HepG2 (cell line): Measurements from ENCODE around the gene DISP2. TPM values are rescaled to one million over a fixed set of nuclear protein-coding genes. Genes with fewer than 3 reads are reported as not detected.

Experiments used
- ATAC-seq: fragments of 200-7000 bp; cut with Tn5 transposase; 3 replicates; pipeline ENCODE4 v1.9.1; 2020; ENCODE audit warnings: mild to moderate bottlenecking, moderate library complexity
- BruUV-seq: library from RNA; stranded (reverse); fragments of 400-500 nt; replicated peaks from 2 replicates; lab custom pipeline; 2021; lab: Mats Ljungman, UMichigan
- CTCF ChIA-PET: fragments of 300-600 bp; formaldehyde crosslinking; extraction: SDS; loops from one replicate; lab custom pipeline; 2021; ENCODE audit warnings: low total read pairs, inconsistent platforms, low intra/inter-chr PET ratio; lab: Yijun Ruan, JAX
- POLR2A ChIA-PET: fragments of 350-600 bp; sonication (Branson Sonifier 250); formaldehyde crosslinking; loops from one replicate; lab custom pipeline; 2020; ENCODE audit warnings: antibody characterized with exemption, inconsistent platforms; lab: Yijun Ruan, JAX
- DNase-seq: peaks from one replicate; pipeline ENCODE4 v3.0.0-alpha.2; 2015; ENCODE audit warnings: low spot score
- FAIRE-seq: peaks from 3 replicates; lab custom pipeline; 2011; peaks lifted over from hg19 to GRCh38; lab: Jason Lieb, UNC
- H2AFZ ChIP-seq: one replicate; pipeline ENCODE4 v1.6.1; 2011; ENCODE audit warnings: low read length, inconsistent platforms
- H3K27ac ChIP-seq: fragments of 300-600 bp; 3 replicates; pipeline ENCODE4 v1.8.0; 2011; ENCODE audit warnings: mixed run types, mild to moderate bottlenecking, mixed read lengths, low read length, inconsistent platforms; ENCODE audit not compliant: insufficient read depth; ENCODE audit errors: extremely low read length
- H3K27me3 ChIP-seq, 2 experiments: fragments of 200-600 bp in 1 of 2; 2 replicates in 1 of 2; 3 replicates in 1 of 2; pipeline versions ENCODE4 v1.6.0 to v1.8.0; 2011; ENCODE audit warnings: low read length in 2 of 2, mild to moderate bottlenecking in 2 of 2, moderate library complexity in 2 of 2, inconsistent platforms in 1 of 2; ENCODE audit not compliant: insufficient read depth in 2 of 2, control insufficient read depth in 1 of 2
- H3K36me3 ChIP-seq, 2 experiments: fragments of 200-600 bp in 1 of 2; replicated peaks in 1 of 2; 2 replicates in 1 of 2; 3 replicates in 1 of 2; pipeline versions ENCODE4 v1.5.1 to v1.8.0; 2011; ENCODE audit warnings: low read length in 2 of 2, inconsistent platforms in 1 of 2; ENCODE audit not compliant: insufficient read depth in 2 of 2, control insufficient read depth in 1 of 2
- H3K4me1 ChIP-seq: 2 replicates; pipeline ENCODE4 v1.5.1; 2012; ENCODE audit warnings: low read length, inconsistent platforms; ENCODE audit not compliant: insufficient read depth
- H3K4me2 ChIP-seq: 2 replicates; pipeline ENCODE4 v1.6.0; 2011; ENCODE audit warnings: low read depth, low read length, inconsistent platforms
- H3K4me3 ChIP-seq, 3 experiments: fragments of 200-600 bp in 1 of 3; sonication (generic), shearing (Covaris generic) in 1 of 3; replicated peaks in 1 of 3; 2 replicates each; pipeline ENCODE4 v1.5.1; 2011 to 2016; ENCODE audit warnings: low read length in 3 of 3, inconsistent platforms in 2 of 3, low read depth in 2 of 3, mild to moderate bottlenecking in 2 of 3, control low read depth in 1 of 3, mixed read lengths in 1 of 3; ENCODE audit not compliant: insufficient read depth in 1 of 3
- H3K79me2 ChIP-seq: one replicate; pipeline ENCODE4 v1.6.1; 2011; ENCODE audit warnings: low read length, inconsistent platforms; ENCODE audit not compliant: insufficient read depth
- H3K9ac ChIP-seq: 2 replicates; pipeline ENCODE4 v1.6.0; 2011; ENCODE audit warnings: mild to moderate bottlenecking, low read depth, low read length, inconsistent platforms; ENCODE audit not compliant: insufficient read depth
- H3K9me3 ChIP-seq: 2 replicates; pipeline ENCODE4 v1.5.1; 2012; ENCODE audit warnings: mild to moderate bottlenecking, low read length
- H4K20me1 ChIP-seq: 2 replicates; pipeline ENCODE4 v1.6.0; 2011; ENCODE audit warnings: inconsistent platforms, mild to moderate bottlenecking, low read length, moderate library complexity; ENCODE audit not compliant: insufficient read depth
- FOXO4 ChIP-seq: sonication (generic); formaldehyde crosslinking; conservative IDR thresholded peaks from 2 replicates; pipeline ENCODE4 v1.8.1; 2023; ENCODE audit warnings: missing genetic modification reagents
- HIVEP1 ChIP-seq: sonication (generic); formaldehyde crosslinking; IDR thresholded peaks from 2 replicates; pipeline ENCODE4 v1.4.0; 2020; ENCODE audit warnings: mild to moderate bottlenecking, missing genetic modification reagents
- MLLT10 ChIP-seq: sonication (generic); formaldehyde crosslinking; IDR thresholded peaks from 2 replicates; pipeline ENCODE4 v1.4.0; 2020; ENCODE audit warnings: missing genetic modification reagents
- RFX5 ChIP-seq: IDR thresholded peaks from 2 replicates; pipeline ENCODE4 v1.6.1; 2011; ENCODE audit warnings: low read depth, low read length, improper control_type of control experiment
- TBX3 ChIP-seq: fragments of 450-650 bp; IDR thresholded peaks from 2 replicates; pipeline ENCODE4 v1.6.1; 2017; ENCODE audit warnings: antibody characterized with exemption, mild to moderate bottlenecking, inconsistent platforms, borderline replicate concordance
- ZFP36L1 ChIP-seq: sonication (generic); formaldehyde crosslinking; IDR thresholded peaks from 2 replicates; pipeline ENCODE4 v1.8.0; 2022; ENCODE audit warnings: mild to moderate bottlenecking, missing genetic modification reagents, moderate library complexity
- ZGPAT ChIP-seq: IDR thresholded peaks from 2 replicates; pipeline ENCODE4 v1.6.1; 2016; ENCODE audit warnings: mild to moderate bottlenecking
- ZNF44 ChIP-seq: sonication (generic); formaldehyde crosslinking; IDR thresholded peaks from 2 replicates; pipeline ENCODE4 v1.5.1; 2020; ENCODE audit warnings: mild to moderate bottlenecking, missing genetic modification reagents
- ZNF460 ChIP-seq: sonication (generic); formaldehyde crosslinking; IDR thresholded peaks from 2 replicates; pipeline ENCODE4 v1.5.1; 2020; ENCODE audit warnings: missing genetic modification reagents, mild to moderate bottlenecking, borderline replicate concordance
- ZNF777 ChIP-seq: sonication (generic); formaldehyde crosslinking; IDR thresholded peaks from 2 replicates; pipeline ENCODE4 v1.4.0; 2020; ENCODE audit warnings: missing genetic modification reagents
- ZSCAN30 ChIP-seq: sonication (generic); formaldehyde crosslinking; IDR thresholded peaks from 2 replicates; pipeline ENCODE4 v1.5.0; 2020; ENCODE audit warnings: mild to moderate bottlenecking, missing genetic modification reagents
- WGBS: methylation state at CpG from one replicate; pipeline ENCODE4 v1.1.6; 2017; ENCODE audit warnings: low lambda C conversion rate; 5-methylcytosine and 5-hydroxymethylcytosine counted together
- in situ Hi-C: cut with HindIII; loops from 2 replicates; pipeline ENCODE4 v1.10.0; 2017; ENCODE audit warnings: low pct_unique_long_range_greater_than_20kb; ENCODE audit not compliant: extremely low pct_ligation_motif_present
- intact Hi-C: fragments of 100-400 bp; cut with micrococcal nuclease; formaldehyde crosslinking; loops from one replicate; pipeline ENCODE4 v1.10.0; 2022; ENCODE audit not compliant: unreplicated experiment
- polyA plus RNA-seq, 8 experiments: library from polyadenylated mRNA; depleted of rRNA in 3 of 8; stranded (reverse) in 7 of 8; unstranded in 1 of 8; fragments of >200 nt; fragmentation: Illumina TruSeq in 4 of 8; extraction: Trizol in 4 of 8; gene quantifications; 2 replicates each; pipeline versions ENCODE4 v1.2.1 to v1.2.3, GENCODE V29; 2011 to 2016; ENCODE audit warnings: low read depth in 4 of 8, missing spikeins in 1 of 8, mixed read lengths in 1 of 8; ENCODE audit not compliant: insufficient read depth in 1 of 8
- total RNA-seq, 5 experiments: library from RNA; depleted of rRNA; stranded (reverse); fragments of >200 nt; fragmentation: Illumina TruSeq; extraction: Trizol; gene quantifications; 2 replicates each; pipeline ENCODE4 v1.2.3, GENCODE V29; 2016; ENCODE audit warnings: low read depth in 1 of 5
- TF ChIP-seq, protein P1 (sequence below): sonication (generic); formaldehyde crosslinking; IDR thresholded peaks from 2 replicates; pipeline ENCODE4 v1.5.0; 2020; ENCODE audit warnings: missing genetic modification reagents, mild to moderate bottlenecking, borderline replicate concordance
- TF ChIP-seq, protein P2 (sequence below): sonication (generic); formaldehyde crosslinking; conservative IDR thresholded peaks from 2 replicates; pipeline ENCODE4 v1.4.0; 2020; ENCODE audit warnings: mild to moderate bottlenecking, missing genetic modification reagents, moderate library complexity
- TF ChIP-seq, protein P3 (sequence below): sonication (generic); formaldehyde crosslinking; IDR thresholded peaks from 2 replicates; pipeline ENCODE4 v1.5.1; 2020; ENCODE audit warnings: missing genetic modification reagents, mild to moderate bottlenecking, borderline replicate concordance

Gene DISP2
- total and polyA plus RNA-seq, 2 of the 13 experiments (the other 11 are each of a cell fraction or from before 2014, with no cell fraction given): 0.09 to 0.32 TPM

- H3K27ac ChIP-seq: peak overlapping the region; percentile 45
- H3K4me3 ChIP-seq: no peak overlapping the region
- ATAC-seq (peak; percentile 68), FAIRE-seq (no peak), DNase-seq (peak; percentile 54)
- intact Hi-C loops (no loop called here), in situ Hi-C loops (no loop called here)
- peaks cover 11% of the 10 kb centered on the region for H3K4me1 ChIP-seq
- no peak overlapping the region for H2AFZ ChIP-seq
- 76% methylated on average over 13 of the region's 13 CpGs for WGBS
- H3K9me3 ChIP-seq: no peaks in the 10 kb centered on the region
- H3K9ac ChIP-seq: no peak overlapping the region
- no peak overlapping the region for H3K4me2 ChIP-seq
- CTCF ChIA-PET: no interaction called here
- H4K20me1 ChIP-seq: no peaks in the 10 kb centered on the region
- BruUV-seq: no TSS peak
- peaks cover 14% of the 10 kb centered on the region for H3K79me2 ChIP-seq
- H3K27me3 ChIP-seq: no peaks in the 10 kb centered on the region
- H3K36me3 ChIP-seq: peaks cover 15 to 60% of the 10 kb centered on the region in 2 experiments
- POLR2A ChIA-PET: interaction anchor here (1.0 to 2.0 kb wide), 3 partner anchors 10 to 49 kb away, joined by 3 to 11 read pairs (median 4); partner anchors contain the start of genes CCDC9B and IVD
- TF ChIP-seq, protein P1, sequence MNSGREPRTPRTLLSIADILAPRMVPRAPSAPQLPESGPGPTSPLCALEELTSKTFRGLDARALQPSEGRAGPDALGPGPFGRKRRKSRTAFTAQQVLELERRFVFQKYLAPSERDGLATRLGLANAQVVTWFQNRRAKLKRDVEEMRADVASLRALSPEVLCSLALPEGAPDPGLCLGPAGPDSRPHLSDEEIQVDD (CRISPR knock-in tag): no peak
- no peak for TF ChIP-seq TBX3
- TF ChIP-seq, protein P2, sequence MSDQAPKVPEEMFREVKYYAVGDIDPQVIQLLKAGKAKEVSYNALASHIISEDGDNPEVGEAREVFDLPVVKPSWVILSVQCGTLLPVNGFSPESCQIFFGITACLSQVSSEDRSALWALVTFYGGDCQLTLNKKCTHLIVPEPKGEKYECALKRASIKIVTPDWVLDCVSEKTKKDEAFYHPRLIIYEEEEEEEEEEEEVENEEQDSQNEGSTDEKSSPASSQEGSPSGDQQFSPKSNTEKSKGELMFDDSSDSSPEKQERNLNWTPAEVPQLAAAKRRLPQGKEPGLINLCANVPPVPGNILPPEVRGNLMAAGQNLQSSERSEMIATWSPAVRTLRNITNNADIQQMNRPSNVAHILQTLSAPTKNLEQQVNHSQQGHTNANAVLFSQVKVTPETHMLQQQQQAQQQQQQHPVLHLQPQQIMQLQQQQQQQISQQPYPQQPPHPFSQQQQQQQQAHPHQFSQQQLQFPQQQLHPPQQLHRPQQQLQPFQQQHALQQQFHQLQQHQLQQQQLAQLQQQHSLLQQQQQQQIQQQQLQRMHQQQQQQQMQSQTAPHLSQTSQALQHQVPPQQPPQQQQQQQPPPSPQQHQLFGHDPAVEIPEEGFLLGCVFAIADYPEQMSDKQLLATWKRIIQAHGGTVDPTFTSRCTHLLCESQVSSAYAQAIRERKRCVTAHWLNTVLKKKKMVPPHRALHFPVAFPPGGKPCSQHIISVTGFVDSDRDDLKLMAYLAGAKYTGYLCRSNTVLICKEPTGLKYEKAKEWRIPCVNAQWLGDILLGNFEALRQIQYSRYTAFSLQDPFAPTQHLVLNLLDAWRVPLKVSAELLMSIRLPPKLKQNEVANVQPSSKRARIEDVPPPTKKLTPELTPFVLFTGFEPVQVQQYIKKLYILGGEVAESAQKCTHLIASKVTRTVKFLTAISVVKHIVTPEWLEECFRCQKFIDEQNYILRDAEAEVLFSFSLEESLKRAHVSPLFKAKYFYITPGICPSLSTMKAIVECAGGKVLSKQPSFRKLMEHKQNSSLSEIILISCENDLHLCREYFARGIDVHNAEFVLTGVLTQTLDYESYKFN (CRISPR knock-in tag): no peak
- no peak for TF ChIP-seq ZFP36L1 (CRISPR knock-in tag)
- TF ChIP-seq ZGPAT: peak; percentile 24; the same call in 1 of the 2 replicates
- TF ChIP-seq ZNF44: no peak
- TF ChIP-seq RFX5: 0 out of 2 replicates have a peak, but pooled peaks have one; percentile 7
- TF ChIP-seq, protein P3, sequence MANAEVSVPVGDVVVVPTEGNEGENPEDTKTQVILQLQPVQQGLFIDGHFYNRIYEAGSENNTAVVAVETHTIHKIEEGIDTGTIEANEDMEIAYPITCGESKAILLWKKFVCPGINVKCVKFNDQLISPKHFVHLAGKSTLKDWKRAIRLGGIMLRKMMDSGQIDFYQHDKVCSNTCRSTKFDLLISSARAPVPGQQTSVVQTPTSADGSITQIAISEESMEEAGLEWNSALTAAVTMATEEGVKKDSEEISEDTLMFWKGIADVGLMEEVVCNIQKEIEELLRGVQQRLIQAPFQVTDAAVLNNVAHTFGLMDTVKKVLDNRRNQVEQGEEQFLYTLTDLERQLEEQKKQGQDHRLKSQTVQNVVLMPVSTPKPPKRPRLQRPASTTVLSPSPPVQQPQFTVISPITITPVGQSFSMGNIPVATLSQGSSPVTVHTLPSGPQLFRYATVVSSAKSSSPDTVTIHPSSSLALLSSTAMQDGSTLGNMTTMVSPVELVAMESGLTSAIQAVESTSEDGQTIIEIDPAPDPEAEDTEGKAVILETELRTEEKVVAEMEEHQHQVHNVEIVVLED (CRISPR knock-in tag): no peak
- peak; percentile 49; the same call in 1 of the 2 replicates for TF ChIP-seq ZNF460
- TF ChIP-seq HIVEP1 (CRISPR knock-in tag): no peak
- TF ChIP-seq ZSCAN30 (CRISPR knock-in tag): no peak
- no peak for TF ChIP-seq FOXO4 (CRISPR knock-in tag)
- no peak for TF ChIP-seq MLLT10 (CRISPR knock-in tag)
- TF ChIP-seq ZNF777 (CRISPR knock-in tag): no peak
Measured at GRCh38 chr15:40388941-40389823, 31.2 kb downstream of the DISP2 start.
